ENCODE results near the gene PPP1R7. TPM values are rescaled to one million over a fixed set of nuclear protein-coding genes. Genes with fewer than 3 reads are reported as not detected.

Gene PPP1R7
- total RNA-seq, 2 donors from 2014 or later = 81.6 to 98.9 TPM

Other genes with a start within 250 kb of the PPP1R7 start
- gene CROCC2, start 244.1 kb upstream of the PPP1R7 start, total RNA-seq = not detected
- 1 to 10 TPM in 1 of 2 donors, under 1 TPM in 1; 0.34 to 7.1 TPM for gene SNED1, start 151.8 kb upstream of the PPP1R7 start, total RNA-seq
- 10 to 100 TPM; 37.8 to 47.1 TPM for gene MTERF4, start 48.2 kb upstream of the PPP1R7 start, total RNA-seq
- gene PASK, start 995 bp upstream of the PPP1R7 start, total RNA-seq = 10 to 100 TPM; 67.6 to 95.3 TPM
- gene ANO7, start 38.2 kb downstream of the PPP1R7 start, total RNA-seq = 1 to 10 TPM in 1 of 2 donors, under 1 TPM in 1; 0.27 to 5.3 TPM
- 100 to 1,000 TPM; 276 to 297 TPM for gene HDLBP, start 165.2 kb downstream of the PPP1R7 start, total RNA-seq
- 100 to 1,000 TPM; 148 to 210 TPM for gene SEPTIN2, start 165.5 kb downstream of the PPP1R7 start, total RNA-seq
- gene FARP2, start 205.8 kb downstream of the PPP1R7 start, total RNA-seq = 10 to 100 TPM; 24.0 to 32.8 TPM